ENCODE results near the gene EXO1.

GRCh38 chr1:241894016-241894415, 46.0 kb downstream of the EXO1 start:
- TF ChIP-seq CTCF (optimal IDR thresholded peaks at IDR 0.05 in 1 of 3, IDR thresholded peaks at IDR 0.05 in 1 of 3, conservative IDR thresholded peaks at IDR 0.05 in 1 of 3; ENCODE audit: extremely low read depth in 1 of 3, insufficient read depth in 2 of 3, low read length in 3 of 3) (no peak), EZH2 (IDR thresholded peaks at IDR 0.05; ENCODE audit: low read length) (no peak)

Data from keratinocyte (primary cell).